A673 (cell line): Measurements from ENCODE around the gene FAM13A.
"Not testable (repeated sequence)": the region's sequence is repeated elsewhere in the genome, so short reads cannot be mapped to it uniquely, and the experiment has no call there.

Source experiments
- CTCF ChIP-seq: fragments of 300-800, 200-600 bp; sonication (generic); conservative IDR thresholded peaks from 2 replicates; pipeline ENCODE4 v1.5.1; 2017; ENCODE audit warnings: low read depth, mild to moderate bottlenecking, antibody characterized with exemption, low read length, moderate library complexity, mixed read lengths
- EZH2 ChIP-seq: fragments of 200-600 bp; sonication (generic); IDR thresholded peaks from 2 replicates; pipeline ENCODE4 v1.6.1; 2017; ENCODE audit warnings: borderline replicate concordance, low read depth, mild to moderate bottlenecking, mixed read lengths, antibody characterized with exemption, low read length; ENCODE audit not compliant: poor library complexity, severe bottlenecking

GRCh38 chr4:89014897-89015296, 42.1 kb downstream of the FAM13A start:
- TF ChIP-seq CTCF, EZH2: not testable (repeated sequence)
